ENCODE results near the gene GNAI3.

Gene GNAI3

GRCh38 chr1:109547463-109548320, 723 bp upstream of the GNAI3 start:
- DNase-seq (ENCODE audit: low spot score) = peak; percentile 25
- TF ChIP-seq, protein P1, sequence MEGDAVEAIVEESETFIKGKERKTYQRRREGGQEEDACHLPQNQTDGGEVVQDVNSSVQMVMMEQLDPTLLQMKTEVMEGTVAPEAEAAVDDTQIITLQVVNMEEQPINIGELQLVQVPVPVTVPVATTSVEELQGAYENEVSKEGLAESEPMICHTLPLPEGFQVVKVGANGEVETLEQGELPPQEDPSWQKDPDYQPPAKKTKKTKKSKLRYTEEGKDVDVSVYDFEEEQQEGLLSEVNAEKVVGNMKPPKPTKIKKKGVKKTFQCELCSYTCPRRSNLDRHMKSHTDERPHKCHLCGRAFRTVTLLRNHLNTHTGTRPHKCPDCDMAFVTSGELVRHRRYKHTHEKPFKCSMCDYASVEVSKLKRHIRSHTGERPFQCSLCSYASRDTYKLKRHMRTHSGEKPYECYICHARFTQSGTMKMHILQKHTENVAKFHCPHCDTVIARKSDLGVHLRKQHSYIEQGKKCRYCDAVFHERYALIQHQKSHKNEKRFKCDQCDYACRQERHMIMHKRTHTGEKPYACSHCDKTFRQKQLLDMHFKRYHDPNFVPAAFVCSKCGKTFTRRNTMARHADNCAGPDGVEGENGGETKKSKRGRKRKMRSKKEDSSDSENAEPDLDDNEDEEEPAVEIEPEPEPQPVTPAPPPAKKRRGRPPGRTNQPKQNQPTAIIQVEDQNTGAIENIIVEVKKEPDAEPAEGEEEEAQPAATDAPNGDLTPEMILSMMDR (IDR thresholded peaks at IDR 0.05; ENCODE audit: extremely low read depth, missing control alignments) = no peak

DNA sequence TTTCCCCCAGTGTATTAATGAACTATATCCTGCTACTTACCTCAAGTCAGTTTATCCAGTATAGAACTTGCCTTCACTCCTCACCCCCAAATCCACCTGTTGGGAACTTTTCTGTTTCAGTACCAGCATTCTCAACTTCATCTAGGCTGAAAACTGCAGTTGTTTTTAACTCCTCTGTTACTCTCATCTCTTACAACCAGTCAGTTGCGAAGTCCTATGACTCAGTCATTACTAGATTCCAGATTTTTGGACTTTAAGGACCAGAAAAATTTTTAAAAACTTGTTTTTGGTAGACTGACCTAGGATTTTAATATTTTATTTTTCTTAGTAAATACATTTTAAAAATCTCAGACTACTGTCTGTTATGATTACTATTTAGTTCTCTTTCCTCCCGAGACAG, 8.1 kb downstream of the GNAI3 start:
- TF ChIP-seq, protein P1 (IDR thresholded peaks at IDR 0.05; ENCODE audit: extremely low read depth, missing control alignments) = no peak
- DNase-seq (ENCODE audit: low spot score) = no peak

- TF ChIP-seq, protein P1 (IDR thresholded peaks at IDR 0.05; ENCODE audit: extremely low read depth, missing control alignments) = no peak
- no peak for DNase-seq (ENCODE audit: low spot score)
Observed at GRCh38 chr1:109557520-109557919, 9.1 kb downstream of the GNAI3 start.

- DNase-seq (ENCODE audit: low spot score) = no peak
- TF ChIP-seq, protein P1 (IDR thresholded peaks at IDR 0.05; ENCODE audit: extremely low read depth, missing control alignments) = no peak
Observed at GRCh38 chr1:109559995-109560394, 11.6 kb downstream of the GNAI3 start.

GRCh38 chr1:109564194-109564878, 15.9 kb downstream of the GNAI3 start:
- DNase-seq (ENCODE audit: low spot score) = no peak
- TF ChIP-seq, protein P1 (IDR thresholded peaks at IDR 0.05; ENCODE audit: extremely low read depth, missing control alignments) = no peak

- no peak for DNase-seq (ENCODE audit: low spot score)
- TF ChIP-seq, protein P1 (IDR thresholded peaks at IDR 0.05; ENCODE audit: extremely low read depth, missing control alignments) = no peak
Observed at GRCh38 chr1:109565241-109565640, 16.8 kb downstream of the GNAI3 start.

DNA sequence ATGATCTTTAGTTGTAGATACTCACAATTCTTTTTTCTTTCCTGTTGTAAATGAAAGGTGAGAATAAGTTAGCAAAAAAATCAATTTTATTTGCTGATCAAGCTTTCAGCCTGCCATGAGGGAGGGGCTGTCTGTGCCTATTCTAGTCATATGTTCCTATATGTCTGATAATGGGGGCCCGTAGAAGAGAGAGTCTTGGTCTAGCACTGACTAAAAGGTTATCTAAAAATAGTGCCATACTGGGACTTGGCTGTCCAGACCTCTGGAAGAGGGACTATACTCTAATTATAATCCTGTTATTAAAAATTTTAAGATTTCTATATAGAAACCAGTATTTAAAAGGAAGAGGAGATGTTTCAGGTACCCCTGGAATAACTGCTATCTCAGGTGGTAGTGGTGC, 18.6 kb downstream of the GNAI3 start:
- no peak for DNase-seq (ENCODE audit: low spot score)
- TF ChIP-seq, protein P1 (IDR thresholded peaks at IDR 0.05; ENCODE audit: extremely low read depth, missing control alignments) = no peak

Data from GM20000 (cell line).